K562 (cell line): ENCODE data around the gene REG3G. TPM values are rescaled to one million over a fixed set of nuclear protein-coding genes. Genes with fewer than 3 reads are reported as not detected.

Source experiments
- ATAC-seq: fragments of 200-7000 bp; cut with Tn5 transposase; 3 replicates; pipeline ENCODE4 v1.9.1; 2020; ENCODE audit warnings: moderate library complexity
- BruUV-seq: library from RNA; stranded (reverse); fragments of 400-500 nt; replicated peaks from 2 replicates; lab custom pipeline; 2021; lab: Mats Ljungman, UMichigan
- CTCF ChIA-PET: fragments of 300-600 bp; formaldehyde crosslinking; extraction: SDS; loops from one replicate; lab custom pipeline; 2021; ENCODE audit warnings: low intra/inter-chr PET ratio; lab: Yijun Ruan, JAX
- POLR2A ChIA-PET: fragments of 300-600, 350-650 bp; sonication (Branson Sonifier 250); formaldehyde crosslinking; extraction: SDS; loops from one replicate; lab custom pipeline; 2021; ENCODE audit warnings: antibody characterized with exemption, inconsistent platforms; lab: Yijun Ruan, JAX
- DNase-seq, 4 experiments: peaks; one replicate each; pipeline versions ENCODE4 v3.0.0 to v3.0.0-alpha.2; 2011 to 2018; ENCODE audit warnings: low spot score in 3 of 4, mixed read lengths in 3 of 4; ENCODE audit errors: extremely low read depth in 1 of 4
- FAIRE-seq: peaks from 2 replicates; lab custom pipeline; 2011; peaks lifted over from hg19 to GRCh38; lab: Jason Lieb, UNC
- H2AFZ ChIP-seq: 2 replicates; pipeline ENCODE4 v1.6.0; 2011; ENCODE audit warnings: low read depth, low read length, control low read depth, inconsistent platforms
- H3K27ac ChIP-seq: fragments of 200-600 bp; 3 replicates; pipeline ENCODE4 v1.8.0; 2011; ENCODE audit warnings: low read depth, mild to moderate bottlenecking, control low read depth, inconsistent platforms, low read length, moderate library complexity, mixed read lengths; ENCODE audit errors: extremely low read depth
- H3K27me3 ChIP-seq, 2 experiments: fragments of 300-600 bp in 1 of 2; 2 replicates in 1 of 2; 3 replicates in 1 of 2; pipeline versions ENCODE4 v1.6.0 to v1.8.0; 2011; ENCODE audit warnings: inconsistent platforms in 2 of 2, low read length in 2 of 2, mild to moderate bottlenecking in 1 of 2, mixed read lengths in 1 of 2, moderate library complexity in 1 of 2; ENCODE audit not compliant: control insufficient read depth in 2 of 2, insufficient read depth in 2 of 2
- H3K36me3 ChIP-seq: fragments of 300-600 bp; 3 replicates; pipeline ENCODE4 v1.8.0; 2011; ENCODE audit warnings: mild to moderate bottlenecking, low read length, inconsistent platforms; ENCODE audit not compliant: control insufficient read depth, insufficient read depth
- H3K4me1 ChIP-seq, 2 experiments: fragments of 200-600 bp in 1 of 2; replicated peaks in 1 of 2; 2 replicates in 1 of 2; 3 replicates in 1 of 2; pipeline versions ENCODE4 v1.5.1 to v1.8.0; 2011; ENCODE audit warnings: inconsistent platforms in 2 of 2, low read length in 2 of 2, mild to moderate bottlenecking in 1 of 2, mixed read lengths in 1 of 2, moderate library complexity in 1 of 2; ENCODE audit not compliant: control insufficient read depth in 2 of 2, insufficient read depth in 2 of 2
- H3K4me2 ChIP-seq: 2 replicates; pipeline ENCODE4 v1.6.1; 2011; ENCODE audit warnings: low read length, control low read depth, inconsistent platforms, mixed read lengths; ENCODE audit not compliant: insufficient read depth
- H3K4me3 ChIP-seq: fragments of 200-600 bp; sonication (generic), shearing (Covaris generic); 2 replicates; pipeline ENCODE4 v1.5.1; 2016; ENCODE audit warnings: control low read depth, inconsistent platforms
- H3K79me2 ChIP-seq: fragments of 200-600 bp; 3 replicates; pipeline ENCODE4 v1.8.0; 2011; ENCODE audit warnings: low read length, inconsistent platforms; ENCODE audit not compliant: control insufficient read depth, insufficient read depth
- H3K9ac ChIP-seq, 2 experiments: 2 replicates each; pipeline versions ENCODE4 v1.6.0 to v1.6.1; 2011; ENCODE audit warnings: low read depth in 2 of 2, low read length in 2 of 2, control low read depth in 1 of 2, inconsistent platforms in 1 of 2, mild to moderate bottlenecking in 1 of 2, mixed read lengths in 1 of 2; ENCODE audit not compliant: insufficient read depth in 1 of 2
- H3K9me1 ChIP-seq: one replicate; pipeline ENCODE4 v1.6.0; 2011; ENCODE audit warnings: inconsistent platforms, mild to moderate bottlenecking, low read length, moderate library complexity; ENCODE audit not compliant: control insufficient read depth, insufficient read depth
- H3K9me3 ChIP-seq: replicated peaks from 2 replicates; pipeline ENCODE4 v1.5.1; 2011; ENCODE audit warnings: low read depth, low read length, inconsistent platforms; ENCODE audit not compliant: control insufficient read depth, insufficient read depth
- H4K20me1 ChIP-seq: replicated peaks from 2 replicates; pipeline ENCODE4 v1.6.1; 2011; ENCODE audit warnings: low read length, inconsistent platforms, mixed read lengths; ENCODE audit not compliant: control insufficient read depth, insufficient read depth
- BACH1 ChIP-seq: fragments of 200-800 bp; sonication (Bioruptor generic); IDR thresholded peaks from 2 replicates; pipeline ENCODE4 v1.6.1; 2016; ENCODE audit warnings: missing genetic modification characterization, missing compliant biosample characterization
- DMBX1 ChIP-seq: fragments of 250-450 bp; sonication (Bioruptor Pico); IDR thresholded peaks from 2 replicates; pipeline ENCODE4 v1.8.0; 2022; ENCODE audit warnings: inconsistent platforms, mild to moderate bottlenecking, moderate library complexity, borderline replicate concordance
- GABPA ChIP-seq: fragments of 200-800 bp; sonication (Bioruptor generic); conservative IDR thresholded peaks from 2 replicates; pipeline ENCODE4 v1.6.1; 2016; ENCODE audit warnings: low read depth, missing genetic modification characterization, missing compliant biosample characterization
- HEY1 ChIP-seq: fragments of 250-450 bp; sonication (Bioruptor Pico); IDR thresholded peaks from 2 replicates; pipeline ENCODE4 v1.5.0; 2020; ENCODE audit warnings: mild to moderate bottlenecking, moderate library complexity, borderline replicate concordance
- RBM39 ChIP-seq: fragments of 200-400 bp; formaldehyde crosslinking; optimal IDR thresholded peaks from 2 replicates; pipeline ENCODE3; 2018; ENCODE audit warnings: low read depth, low read length
- RERE ChIP-seq: sonication (generic); formaldehyde crosslinking; IDR thresholded peaks from 2 replicates; pipeline ENCODE4 v1.8.0; 2023; ENCODE audit warnings: missing genetic modification reagents, mild to moderate bottlenecking, borderline replicate concordance
- TCF7L2 ChIP-seq: fragments of 150-350 bp; IDR thresholded peaks from 2 replicates; pipeline ENCODE4 v1.6.1; 2016; ENCODE audit warnings: low read depth, mild to moderate bottlenecking, low read length, moderate library complexity
- ZBTB8A ChIP-seq: fragments of 450-650 bp; IDR thresholded peaks from 2 replicates; pipeline ENCODE4 v1.6.1; 2018; ENCODE audit warnings: mild to moderate bottlenecking, moderate library complexity; ENCODE audit not compliant: partially characterized antibody
- ZNF668 ChIP-seq: fragments of 250-450 bp; sonication (Bioruptor Pico); IDR thresholded peaks from 2 replicates; pipeline ENCODE4 v1.8.0; 2022; ENCODE audit warnings: mild to moderate bottlenecking, inconsistent platforms
- WGBS: fragments of 100-300 bp; shearing (Covaris generic); methylation state at CpG from one replicate; pipeline ENCODE4 v1.1.6; 2016; ENCODE audit warnings: low coverage, mixed read lengths; ENCODE audit not compliant: insufficient coverage; ENCODE audit errors: missing lambda C conversion rate; 5-methylcytosine and 5-hydroxymethylcytosine counted together
- in situ Hi-C: fragments of 300-500 bp; cut with MboI; formaldehyde crosslinking; loops from 4 replicates; pipeline ENCODE4 v1.15.0; 2018; ENCODE audit warnings: inconsistent platforms, mixed read lengths
- intact Hi-C: fragments of 100-400 bp; cut with micrococcal nuclease; formaldehyde crosslinking; loops from 2 replicates; pipeline ENCODE4 v1.14.2; 2022
- polyA plus RNA-seq, 8 experiments: library from polyadenylated mRNA; depleted of rRNA in 4 of 8; stranded (reverse) in 5 of 8; unstranded in 3 of 8; fragments of >200 nt; fragmentation: Nextera tagmentation in 2 of 8; fragmentation: Illumina TruSeq in 1 of 8; extraction: Ambion mirVana in 2 of 8; extraction: Trizol in 1 of 8; gene quantifications; 2 replicates each; pipeline versions ENCODE4 v1.2.1 to v1.2.3, GENCODE V29; 2011 to 2014; ENCODE audit warnings: inconsistent platforms in 1 of 8, missing spikeins in 1 of 8
- total RNA-seq, 7 experiments: library from RNA; depleted of rRNA in 6 of 7; stranded (reverse); fragments of >200 nt in 6 of 7; fragmentation: Illumina TruSeq in 2 of 7; extraction: Trizol in 2 of 7; gene quantifications; 2 replicates each; pipeline versions ENCODE4 v1.2.1 to v1.2.3, GENCODE V29; 2011 to 2021; ENCODE audit warnings: low replicate concordance in 1 of 7
- TF ChIP-seq, protein P1 (sequence below): fragments of 450-650 bp; IDR thresholded peaks from 2 replicates; pipeline ENCODE4 v1.6.1; 2016

The REG3G gene
- total and polyA plus RNA-seq, 9 of the 15 experiments (the other 6 are each of a cell fraction or from before 2014, with no cell fraction given) = not detected

GRCh38 chr2:78980871-78981270 lies 44.6 kb upstream of the REG3G start:
- Histone ChIP-seq H3K9me1 (no peaks in the 10 kb centered on the region), H2AFZ (no peak overlapping the region), H3K4me1 (no peaks in the 10 kb centered on the region), H3K27me3 (no peaks in the 10 kb centered on the region), H3K36me3 (no peaks in the 10 kb centered on the region), H4K20me1 (no peaks in the 10 kb centered on the region), H3K4me2 (no peak overlapping the region), H3K79me2 (no peaks in the 10 kb centered on the region)
- in situ Hi-C loops (no loop called here), intact Hi-C loops (no loop called here)
- CTCF ChIA-PET = no interaction called here
- ATAC-seq (no peak), DNase-seq (no peak)
- POLR2A ChIA-PET = interaction anchor here (0.7 kb wide), 1 partner anchor 881 kb away, joined by 4 read pairs; no protein-coding TSS in a partner anchor
- 0% methylated on average over 4 of the region's 4 CpGs for WGBS
- TF ChIP-seq ZBTB8A = no peak
- TF ChIP-seq RBM39 = no peak
- TF ChIP-seq ZNF668 (CRISPR knock-in tag) = no peak
- no peak for TF ChIP-seq RERE (CRISPR knock-in tag)
- TF ChIP-seq BACH1 (tag) = no peak
- no peak for TF ChIP-seq DMBX1 (CRISPR knock-in tag)
- no peak for TF ChIP-seq GABPA (tag)
- TF ChIP-seq TCF7L2 = no peak
- no peak for TF ChIP-seq HEY1
- TF ChIP-seq, protein P1, sequence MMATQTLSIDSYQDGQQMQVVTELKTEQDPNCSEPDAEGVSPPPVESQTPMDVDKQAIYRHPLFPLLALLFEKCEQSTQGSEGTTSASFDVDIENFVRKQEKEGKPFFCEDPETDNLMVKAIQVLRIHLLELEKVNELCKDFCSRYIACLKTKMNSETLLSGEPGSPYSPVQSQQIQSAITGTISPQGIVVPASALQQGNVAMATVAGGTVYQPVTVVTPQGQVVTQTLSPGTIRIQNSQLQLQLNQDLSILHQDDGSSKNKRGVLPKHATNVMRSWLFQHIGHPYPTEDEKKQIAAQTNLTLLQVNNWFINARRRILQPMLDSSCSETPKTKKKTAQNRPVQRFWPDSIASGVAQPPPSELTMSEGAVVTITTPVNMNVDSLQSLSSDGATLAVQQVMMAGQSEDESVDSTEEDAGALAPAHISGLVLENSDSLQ = no peak
- TF ChIP-seq, all 486 proteins: peak for 0
- Histone ChIP-seq H3K9me3 (no peaks in the 10 kb centered on the region), H3K4me3 (no peak overlapping the region), H3K27ac (no peak overlapping the region), H3K9ac (no peak overlapping the region)
- BruUV-seq = no TSS peak
- FAIRE-seq = no peak
